GM23338 (cell line): ENCODE data around the gene CRYAB.

ENCODE experiments used
- CREB1 ChIP-seq: fragments of 250-450 bp; sonication (Bioruptor Pico); IDR thresholded peaks from 2 replicates; pipeline ENCODE4 v1.5.0; 2020; ENCODE audit warnings: low read depth, mild to moderate bottlenecking, moderate library complexity
- CTCF ChIP-seq, 2 experiments: fragments of 200-600 bp in 1 of 2; sonication (generic) in 1 of 2; conservative IDR thresholded peaks; 2 replicates each; pipeline versions ENCODE4 v1.5.1 to v1.6.1; 2016 to 2017; ENCODE audit warnings: antibody characterized with exemption in 2 of 2, low read depth in 2 of 2, mild to moderate bottlenecking in 2 of 2, moderate library complexity in 1 of 2
- EZH2 ChIP-seq: fragments of 200-600 bp; sonication (generic); IDR thresholded peaks from one replicate; pipeline ENCODE4 v1.8.0; 2017; ENCODE audit warnings: antibody characterized with exemption, mild to moderate bottlenecking, low read depth; ENCODE audit not compliant: unreplicated experiment
- EZH2phosphoT487 ChIP-seq: fragments of 200-600 bp; sonication (generic); IDR thresholded peaks from one replicate; pipeline ENCODE4 v1.8.1; 2018; ENCODE audit warnings: antibody characterized with exemption; ENCODE audit not compliant: unreplicated experiment
- REST ChIP-seq: IDR thresholded peaks from one replicate; pipeline ENCODE4 v1.6.1; 2018; ENCODE audit warnings: antibody characterized with exemption; ENCODE audit not compliant: unreplicated experiment
- ZNF331 ChIP-seq: fragments of 250-450 bp; sonication (Bioruptor Pico); IDR thresholded peaks from 2 replicates; pipeline ENCODE4 v1.5.0; 2020; ENCODE audit warnings: low read depth, mild to moderate bottlenecking, moderate library complexity

GRCh38 chr11:111939836-111940604 lies 28.4 kb upstream of the CRYAB start:
- TF ChIP-seq CTCF (conservative IDR thresholded peaks at IDR 0.05; ENCODE audit: low read depth in 2 of 2) (no peak), EZH2 (no peak), CREB1 (no peak), EZH2phosphoT487 (no peak), REST (no peak), ZNF331 (CRISPR knock-in tag) (no peak)
